Nephron progenitor cell (in vitro differentiated cells): ENCODE data around the gene WDSUB1.

Source experiments
- DNase-seq: peaks from one replicate; pipeline ENCODE4 v3.0.0; 2021
- H3K27ac Mint-ChIP-seq: 2 replicates; pipeline ENCODE4 v1.8.0; 2021; ENCODE audit warnings: mild to moderate bottlenecking, moderate library complexity, mixed read lengths
- H3K27me3 Mint-ChIP-seq: 2 replicates; pipeline ENCODE4 v1.8.0; 2021; ENCODE audit warnings: mild to moderate bottlenecking, low read depth, mixed read lengths; ENCODE audit not compliant: poor library complexity
- H3K36me3 Mint-ChIP-seq: 2 replicates; pipeline ENCODE4 v1.8.0; 2021; ENCODE audit warnings: low read depth, mixed read lengths
- H3K4me1 Mint-ChIP-seq: 2 replicates; pipeline ENCODE4 v1.8.0; 2021; ENCODE audit warnings: mixed read lengths
- H3K4me3 Mint-ChIP-seq: 2 replicates; pipeline ENCODE4 v1.8.0; 2021; ENCODE audit warnings: mild to moderate bottlenecking, moderate library complexity, mixed read lengths
- H3K9me3 Mint-ChIP-seq: 2 replicates; pipeline ENCODE4 v1.8.0; 2021; ENCODE audit warnings: mild to moderate bottlenecking, moderate library complexity, mixed read lengths
- CTCF ChIP-seq: fragments of 200-600 bp; sonication (generic); IDR thresholded peaks from 2 replicates; pipeline ENCODE4 v1.5.0; 2021; ENCODE audit warnings: antibody characterized with exemption

WDSUB1 gene

DNA sequence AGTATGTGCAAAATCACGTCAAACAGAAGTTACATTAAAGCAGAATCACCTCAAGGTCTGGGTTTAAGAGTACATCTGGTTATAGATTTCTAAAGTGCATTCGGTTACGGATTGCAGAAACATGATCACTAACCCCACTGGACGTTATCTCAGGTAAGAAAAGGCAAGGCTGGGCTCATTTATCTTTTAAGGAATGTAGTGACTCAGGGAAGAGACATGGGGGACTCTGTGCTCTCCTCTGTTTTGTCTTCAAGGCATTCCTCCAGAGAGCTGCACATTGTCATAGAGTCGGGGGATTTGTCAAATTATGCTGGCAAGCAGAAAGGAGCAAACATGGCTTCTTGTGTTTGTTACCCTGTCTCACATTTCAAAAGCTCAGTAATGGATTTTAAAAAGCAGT is 14.3 kb downstream of the WDSUB1 start:
- no peak for DNase-seq
- Mint-ChIP-seq H3K9me3 (no peaks in the 10 kb centered on the region), H3K27ac (peak overlapping the region; percentile 16), H3K4me1 (peaks cover 12% of the 10 kb centered on the region), H3K27me3 (no peaks in the 10 kb centered on the region), H3K4me3 (no peak overlapping the region), H3K36me3 (peaks cover 31% of the 10 kb centered on the region)
- TF ChIP-seq CTCF = no peak

DNA sequence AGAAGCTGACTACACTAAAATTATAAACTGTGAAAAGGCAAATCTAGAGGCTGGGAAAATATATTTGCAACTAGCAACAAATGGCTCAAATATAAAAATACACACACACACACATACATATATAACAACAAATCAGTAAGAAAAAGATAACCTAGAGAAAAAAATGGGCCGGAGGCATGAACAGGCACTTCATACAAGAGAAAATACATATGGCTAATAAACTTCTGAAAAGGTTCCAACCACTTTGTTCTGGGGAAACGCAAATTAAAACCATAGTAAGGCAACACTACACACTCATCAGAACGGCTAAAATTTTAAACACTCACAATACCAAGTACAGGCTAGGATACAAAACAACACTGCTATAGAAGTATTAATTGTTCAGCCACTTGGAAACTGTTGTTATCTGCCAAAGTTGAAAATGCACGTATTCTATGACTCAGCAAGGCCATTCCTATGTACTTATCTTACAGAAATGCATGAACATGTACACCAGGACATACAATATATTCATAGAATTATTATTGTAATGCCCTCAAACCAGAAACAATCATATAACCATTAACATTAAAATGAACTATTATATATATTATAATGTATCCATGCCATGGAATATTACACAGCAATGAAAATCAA is 15.6 kb downstream of the WDSUB1 start:
- no peak for DNase-seq
- H3K9me3 Mint-ChIP-seq = no peaks in the 10 kb centered on the region
- no peak overlapping the region for H3K4me3 Mint-ChIP-seq
- peaks cover 35% of the 10 kb centered on the region for H3K36me3 Mint-ChIP-seq
- H3K27me3 Mint-ChIP-seq = no peaks in the 10 kb centered on the region
- no peak overlapping the region for H3K27ac Mint-ChIP-seq
- TF ChIP-seq CTCF = no peak
- peaks cover 12% of the 10 kb centered on the region for H3K4me1 Mint-ChIP-seq

DNA sequence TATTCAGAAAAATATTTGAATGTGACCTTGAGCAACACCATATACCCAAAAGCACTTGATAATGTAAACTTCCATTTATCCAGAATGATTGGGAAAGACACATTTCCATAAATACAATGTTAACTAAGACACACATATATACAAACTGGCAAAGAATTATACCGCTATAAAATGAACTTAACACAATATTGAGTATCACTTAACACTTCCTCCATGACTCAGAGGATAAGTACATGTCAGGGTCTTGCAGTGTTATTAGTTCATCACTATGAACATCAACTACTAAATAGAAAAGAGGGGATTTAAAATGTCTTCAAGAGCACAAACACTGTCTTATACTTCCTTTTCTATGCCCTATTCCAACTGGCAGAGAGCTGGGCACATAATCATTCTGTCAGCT is 18.6 kb downstream of the WDSUB1 start:
- no peak for DNase-seq

GRCh38 chr2:159266554-159266953 is 19.9 kb downstream of the WDSUB1 start:
- TF ChIP-seq CTCF = no peak
- no peaks in the 10 kb centered on the region for H3K9me3 Mint-ChIP-seq
- DNase-seq = no peak
- H3K36me3 Mint-ChIP-seq = peaks cover 45% of the 10 kb centered on the region
- peaks cover 19% of the 10 kb centered on the region for H3K4me1 Mint-ChIP-seq
- H3K27me3 Mint-ChIP-seq = no peaks in the 10 kb centered on the region
- no peak overlapping the region for H3K27ac Mint-ChIP-seq
- H3K4me3 Mint-ChIP-seq = no peak overlapping the region

More for the DNA sequence above, 18.6 kb downstream of the WDSUB1 start:
- Mint-ChIP-seq H3K27ac (no peak overlapping the region), H3K9me3 (no peaks in the 10 kb centered on the region), H3K4me1 (peaks cover 21% of the 10 kb centered on the region), H3K4me3 (no peak overlapping the region), H3K36me3 (peaks cover 41% of the 10 kb centered on the region), H3K27me3 (no peaks in the 10 kb centered on the region)
- no peak for TF ChIP-seq CTCF

GRCh38 chr2:159265171-159265576 is 21.3 kb downstream of the WDSUB1 start:
- peaks cover 19% of the 10 kb centered on the region for H3K4me1 Mint-ChIP-seq
- no peak overlapping the region for H3K4me3 Mint-ChIP-seq
- no peak for DNase-seq
- H3K27ac Mint-ChIP-seq = peak overlapping the region; percentile 93
- no peaks in the 10 kb centered on the region for H3K27me3 Mint-ChIP-seq
- H3K36me3 Mint-ChIP-seq = peaks cover 38% of the 10 kb centered on the region
- H3K9me3 Mint-ChIP-seq = no peaks in the 10 kb centered on the region
- TF ChIP-seq CTCF = no peak

DNA sequence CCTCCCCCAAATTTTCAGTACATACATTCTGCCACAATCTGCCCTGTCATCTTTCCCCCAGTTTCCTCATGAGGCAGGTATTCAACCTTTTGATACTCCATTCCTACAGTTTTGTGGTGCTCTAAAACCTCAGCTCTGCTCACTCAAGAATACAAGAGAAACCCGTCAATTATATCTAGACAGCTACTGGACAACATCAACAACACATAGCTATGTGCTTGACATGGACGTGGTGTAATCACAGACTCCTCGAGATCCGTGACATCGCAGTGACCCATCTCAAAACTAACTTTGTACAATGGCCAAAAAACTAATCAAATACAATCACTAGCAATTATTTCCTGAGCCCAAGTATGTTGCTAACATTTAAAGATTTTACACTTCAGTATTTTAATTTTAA is 23.6 kb downstream of the WDSUB1 start:
- DNase-seq = no peak
- Mint-ChIP-seq H3K27me3 (no peaks in the 10 kb centered on the region), H3K27ac (peak overlapping the region; percentile 11), H3K4me1 (peaks cover 19% of the 10 kb centered on the region), H3K9me3 (no peaks in the 10 kb centered on the region), H3K36me3 (peaks cover 45% of the 10 kb centered on the region), H3K4me3 (no peak overlapping the region)
- TF ChIP-seq CTCF = no peak
